Mesenchymal stem cell (in vitro differentiated cells and primary cell): ENCODE measurements around the gene PLIN1.
A peak's percentile ranks its signal among the peaks of the same experiment; 100 is the strongest.

Experiments
- DNase-seq: peaks from one replicate; pipeline ENCODE4 v3.0.0-alpha.2; 2013
- H2AFZ ChIP-seq: one replicate; pipeline ENCODE4 v1.6.1; 2013; ENCODE audit warnings: low read depth, mild to moderate bottlenecking, control low read depth, inconsistent platforms, low read length, moderate library complexity
- H2AK5ac ChIP-seq: 2 replicates; pipeline ENCODE4 v1.6.1; 2013; ENCODE audit warnings: low read length, moderate library complexity, mild to moderate bottlenecking, inconsistent platforms; ENCODE audit not compliant: severe bottlenecking
- H2BK120ac ChIP-seq: one replicate; pipeline ENCODE4 v1.6.1; 2013; ENCODE audit warnings: low read depth, mild to moderate bottlenecking, inconsistent platforms, low read length, moderate library complexity
- H2BK12ac ChIP-seq, 2 experiments: one replicate each; pipeline ENCODE4 v1.6.1; 2013; ENCODE audit warnings: inconsistent platforms in 2 of 2, low read length in 2 of 2, mild to moderate bottlenecking in 2 of 2, moderate library complexity in 2 of 2, control low read depth in 1 of 2
- H2BK15ac ChIP-seq: one replicate; pipeline ENCODE4 v1.6.1; 2013; ENCODE audit warnings: mild to moderate bottlenecking, low read depth, inconsistent platforms; ENCODE audit not compliant: poor library complexity, severe bottlenecking
- H2BK5ac ChIP-seq: 2 replicates; pipeline ENCODE4 v1.6.1; 2013; ENCODE audit warnings: low read depth, mild to moderate bottlenecking, low read length, control low read depth, inconsistent platforms; ENCODE audit not compliant: poor library complexity, severe bottlenecking
- H3K14ac ChIP-seq, 2 experiments: one replicate each; pipeline ENCODE4 v1.6.1; 2013; ENCODE audit warnings: inconsistent platforms in 2 of 2, low read length in 2 of 2, control low read depth in 1 of 2, mild to moderate bottlenecking in 1 of 2, moderate library complexity in 1 of 2
- H3K18ac ChIP-seq, 2 experiments: one replicate each; pipeline ENCODE4 v1.6.1; 2013; ENCODE audit warnings: inconsistent platforms in 2 of 2, low read length in 2 of 2, control low read depth in 1 of 2, low read depth in 1 of 2, mild to moderate bottlenecking in 1 of 2
- H3K23ac ChIP-seq, 2 experiments: one replicate each; pipeline ENCODE4 v1.6.1; 2013; ENCODE audit warnings: inconsistent platforms in 2 of 2, low read length in 2 of 2, mild to moderate bottlenecking in 2 of 2, moderate library complexity in 2 of 2, control low read depth in 1 of 2
- H3K27ac ChIP-seq: 2 replicates; pipeline ENCODE4 v1.5.1; 2013; ENCODE audit warnings: mild to moderate bottlenecking, moderate library complexity, low read length, control low read depth, inconsistent platforms; ENCODE audit not compliant: poor library complexity, severe bottlenecking
- H3K27me3 ChIP-seq, 2 experiments: 2 replicates each; pipeline versions ENCODE4 v1.6.1 to v1.7.0; 2013; ENCODE audit warnings: low read length in 2 of 2, mild to moderate bottlenecking in 2 of 2, moderate library complexity in 2 of 2, control low read depth in 1 of 2, inconsistent platforms in 1 of 2; ENCODE audit not compliant: control insufficient read depth in 1 of 2, insufficient read depth in 1 of 2
- H3K36me3 ChIP-seq, 2 experiments: 2 replicates each; pipeline versions ENCODE4 v1.6.1 to v1.7.0; 2013; ENCODE audit warnings: low read length in 2 of 2, control low read depth in 1 of 2, inconsistent platforms in 1 of 2, low read depth in 1 of 2, mild to moderate bottlenecking in 1 of 2; ENCODE audit not compliant: insufficient read depth in 2 of 2, control insufficient read depth in 1 of 2
- H3K4ac ChIP-seq, 2 experiments: one replicate each; pipeline ENCODE4 v1.6.1; 2013; ENCODE audit warnings: inconsistent platforms in 2 of 2, low read length in 2 of 2, mild to moderate bottlenecking in 2 of 2, moderate library complexity in 2 of 2, control low read depth in 1 of 2, low read depth in 1 of 2
- H3K4me1 ChIP-seq: 2 replicates; pipeline ENCODE4 v1.6.1; 2013; ENCODE audit warnings: low read depth, low read length, control low read depth; ENCODE audit not compliant: control insufficient read depth, insufficient read depth
- H3K4me2 ChIP-seq: 2 replicates; pipeline ENCODE4 v1.6.1; 2013; ENCODE audit warnings: low read length, mild to moderate bottlenecking, inconsistent platforms; ENCODE audit not compliant: poor library complexity, severe bottlenecking
- H3K4me3 ChIP-seq, 2 experiments: 2 replicates each; pipeline versions ENCODE4 v1.5.1 to v1.7.0; 2013; ENCODE audit warnings: low read length in 2 of 2, mild to moderate bottlenecking in 2 of 2, control low read depth in 1 of 2, low read depth in 1 of 2; ENCODE audit not compliant: insufficient read depth in 1 of 2
- H3K79me1 ChIP-seq: replicated peaks from 2 replicates; pipeline ENCODE4 v1.6.1; 2013; ENCODE audit warnings: mild to moderate bottlenecking, control low read depth, low read length, inconsistent platforms; ENCODE audit not compliant: poor library complexity, severe bottlenecking
- H3K9ac ChIP-seq: 2 replicates; pipeline ENCODE4 v1.7.0; 2013; ENCODE audit warnings: mild to moderate bottlenecking, low read length, moderate library complexity
- H3K9me3 ChIP-seq: 2 replicates; pipeline ENCODE4 v1.7.0; 2013; ENCODE audit warnings: mild to moderate bottlenecking, low read length; ENCODE audit not compliant: control insufficient read depth
- H4K8ac ChIP-seq: one replicate; pipeline ENCODE4 v1.6.1; 2013; ENCODE audit warnings: inconsistent platforms, mild to moderate bottlenecking, low read length, moderate library complexity
- H4K91ac ChIP-seq: one replicate; pipeline ENCODE4 v1.6.1; 2013; ENCODE audit warnings: mild to moderate bottlenecking, low read length, inconsistent platforms
- WGBS: methylation state at CpG from one replicate; pipeline ENCODE4 v1.1.7; 2013; ENCODE audit warnings: mixed read lengths; 5-methylcytosine and 5-hydroxymethylcytosine counted together

The PLIN1 gene

DNA sequence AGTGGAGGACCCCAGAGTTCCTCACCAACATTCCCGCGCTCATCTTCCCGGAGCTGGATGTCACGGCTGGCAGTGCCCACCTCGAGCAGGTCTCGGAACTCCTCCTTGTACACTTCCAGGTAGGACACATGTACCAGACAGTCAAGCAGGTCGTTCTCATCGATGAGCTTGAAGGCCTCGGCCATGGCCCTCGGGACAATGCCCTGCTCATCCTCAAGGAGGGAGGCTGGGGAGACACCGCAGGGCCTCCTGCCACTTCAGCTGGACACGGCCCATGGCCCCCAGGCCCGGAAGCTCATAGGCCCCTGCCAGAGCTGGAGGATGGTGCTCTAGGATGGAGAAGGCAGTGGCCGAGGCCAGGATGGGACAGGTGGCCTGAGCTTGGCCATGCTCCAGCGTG lies 29.5 kb downstream of the PLIN1 start:
- H3K27ac ChIP-seq: no peak overlapping the region
- no peak overlapping the region for H3K4me3 ChIP-seq
- peaks cover 31% of the 10 kb centered on the region for H3K79me1 ChIP-seq
- no peak overlapping the region for H4K8ac ChIP-seq
- WGBS: 98% methylated on average over 15 of the region's 15 CpGs
- no peak overlapping the region for H4K91ac ChIP-seq
- H2BK5ac ChIP-seq: no peak overlapping the region
- no peak overlapping the region for H2BK12ac ChIP-seq
- H2BK15ac ChIP-seq: no peak overlapping the region
- H3K9me3 ChIP-seq: no peaks in the 10 kb centered on the region
- H3K18ac ChIP-seq: no peak overlapping the region
- H3K4me2 ChIP-seq: no peak overlapping the region
- H2BK120ac ChIP-seq: no peak overlapping the region
- peaks cover 8% of the 10 kb centered on the region for H3K4me1 ChIP-seq
- no peaks in the 10 kb centered on the region for H3K27me3 ChIP-seq
- DNase-seq: no peak
- no peak overlapping the region for H3K9ac ChIP-seq
- H3K14ac ChIP-seq: no peak overlapping the region
- no peak overlapping the region for H2AK5ac ChIP-seq
- H3K36me3 ChIP-seq: peaks cover 38 to 58% of the 10 kb centered on the region in 2 experiments
- H2AFZ ChIP-seq: no peak overlapping the region
- no peak overlapping the region for H3K4ac ChIP-seq
- H3K23ac ChIP-seq: no peak overlapping the region

DNA sequence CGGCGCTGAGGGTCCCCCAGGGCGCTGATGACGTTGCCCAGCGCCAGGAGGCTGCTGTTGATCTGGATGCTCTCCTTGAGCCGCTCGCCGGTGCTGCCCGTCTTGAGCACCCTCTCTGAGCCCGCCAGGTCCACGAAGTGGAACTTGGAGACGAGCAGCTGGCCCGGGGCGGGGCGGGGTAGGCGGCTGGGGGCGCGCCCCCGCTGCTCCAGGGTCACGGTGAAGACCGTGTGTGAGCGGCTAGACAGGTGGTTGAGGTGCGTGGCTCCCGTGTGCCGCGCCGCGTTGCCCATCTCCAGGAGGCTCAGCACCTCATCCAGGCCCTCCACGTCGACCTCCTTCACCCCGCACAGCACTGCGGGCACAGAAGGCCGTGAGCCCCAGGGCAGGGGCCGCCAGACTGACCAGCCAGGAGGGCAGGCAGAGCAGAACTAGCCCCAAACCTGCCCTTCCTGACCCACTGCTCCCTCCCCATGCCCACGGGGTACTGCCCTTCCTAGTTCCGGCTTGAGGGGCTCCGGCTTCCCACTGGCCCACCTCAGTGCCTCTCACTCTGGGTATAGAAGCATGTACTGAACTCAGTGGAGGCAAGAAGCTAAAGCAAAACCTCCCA lies 30.0 kb downstream of the PLIN1 start:
- Histone ChIP-seq H3K36me3 (peaks cover 42 to 61% of the 10 kb centered on the region in 2 experiments), H4K91ac (no peak overlapping the region), H3K4me3 (no peak overlapping the region), H2AK5ac (no peak overlapping the region), H3K9ac (no peak overlapping the region), H2BK15ac (no peak overlapping the region), H3K23ac (no peak overlapping the region), H3K9me3 (no peaks in the 10 kb centered on the region), H4K8ac (no peak overlapping the region), H2BK5ac (no peak overlapping the region), H2BK120ac (no peak overlapping the region), H3K4ac (no peak overlapping the region), H2BK12ac (no peak overlapping the region), H3K4me2 (no peak overlapping the region), H3K18ac (no peak overlapping the region), H3K79me1 (peaks cover 30% of the 10 kb centered on the region), H3K14ac (no peak overlapping the region), H3K27ac (no peak overlapping the region), H3K4me1 (peaks cover 4% of the 10 kb centered on the region), H3K27me3 (no peaks in the 10 kb centered on the region), H2AFZ (no peak overlapping the region)
- DNase-seq: no peak
- 96% methylated on average over 37 of the region's 37 CpGs for WGBS

DNA sequence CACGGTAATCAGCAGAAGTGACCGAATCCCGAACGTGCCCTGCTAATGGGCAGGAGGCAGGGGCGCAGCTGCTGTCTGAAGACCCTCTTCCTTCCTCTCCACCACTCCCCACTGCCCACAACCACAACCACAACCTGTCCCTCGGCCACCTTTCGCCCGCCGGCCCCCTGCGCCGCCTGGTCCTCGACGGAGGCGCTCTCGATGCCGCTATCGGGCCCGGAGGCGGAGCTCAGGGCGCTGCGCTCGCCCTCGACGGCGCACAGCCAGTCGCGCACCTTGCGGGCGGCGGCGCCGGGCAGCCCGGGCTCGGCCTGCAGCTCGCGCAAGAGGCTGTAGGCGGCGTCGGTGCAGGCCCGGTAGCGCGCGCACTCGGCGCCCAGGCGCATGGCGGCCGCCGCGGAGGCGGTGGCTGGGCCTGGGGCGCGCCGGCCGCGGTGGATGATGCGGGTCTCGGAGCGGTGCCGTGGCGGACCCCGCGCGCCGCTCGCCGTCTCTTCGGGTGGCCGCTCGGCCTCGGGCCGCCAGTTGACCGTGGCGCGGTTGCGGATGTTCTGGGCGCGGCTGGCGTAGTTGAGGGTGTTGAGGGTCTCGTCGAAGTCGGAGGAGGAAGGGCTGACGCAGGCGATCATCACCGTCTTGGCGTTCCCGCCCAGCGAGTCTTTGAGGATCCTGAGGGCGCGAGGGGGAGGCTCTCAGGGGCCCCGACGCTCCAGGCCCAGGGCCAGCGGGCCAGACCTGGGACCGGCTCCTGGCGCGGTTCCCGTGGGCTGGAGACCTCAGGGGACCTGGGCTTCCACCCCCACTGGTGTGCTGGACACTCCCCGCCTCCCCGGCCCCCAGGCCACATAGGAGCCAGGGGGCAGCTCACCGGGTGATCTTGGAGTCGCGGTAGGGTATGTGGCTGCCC lies 30.8 kb downstream of the PLIN1 start:
- peaks cover 49 to 62% of the 10 kb centered on the region in 2 experiments for H3K36me3 ChIP-seq
- no peak overlapping the region for H3K27ac ChIP-seq
- H3K23ac ChIP-seq: no peak overlapping the region
- peaks cover 27% of the 10 kb centered on the region for H3K79me1 ChIP-seq
- no peak overlapping the region for H3K14ac ChIP-seq
- no peak overlapping the region for H2BK120ac ChIP-seq
- no peak overlapping the region for H4K8ac ChIP-seq
- no peak overlapping the region for H3K18ac ChIP-seq
- no peak overlapping the region for H2BK5ac ChIP-seq
- no peak for DNase-seq
- H3K4ac ChIP-seq: no peak overlapping the region
- no peak overlapping the region for H2BK12ac ChIP-seq
- no peaks in the 10 kb centered on the region for H3K9me3 ChIP-seq
- H3K4me1 ChIP-seq: peaks cover 4% of the 10 kb centered on the region
- 97% methylated on average over 97 of the region's 102 CpGs for WGBS
- no peak overlapping the region for H2AFZ ChIP-seq
- no peak overlapping the region for H3K9ac ChIP-seq
- H2BK15ac ChIP-seq: no peak overlapping the region
- no peak overlapping the region for H4K91ac ChIP-seq
- H3K27me3 ChIP-seq: no peaks in the 10 kb centered on the region
- H2AK5ac ChIP-seq: no peak overlapping the region
- H3K4me2 ChIP-seq: no peak overlapping the region
- no peak overlapping the region for H3K4me3 ChIP-seq

DNA sequence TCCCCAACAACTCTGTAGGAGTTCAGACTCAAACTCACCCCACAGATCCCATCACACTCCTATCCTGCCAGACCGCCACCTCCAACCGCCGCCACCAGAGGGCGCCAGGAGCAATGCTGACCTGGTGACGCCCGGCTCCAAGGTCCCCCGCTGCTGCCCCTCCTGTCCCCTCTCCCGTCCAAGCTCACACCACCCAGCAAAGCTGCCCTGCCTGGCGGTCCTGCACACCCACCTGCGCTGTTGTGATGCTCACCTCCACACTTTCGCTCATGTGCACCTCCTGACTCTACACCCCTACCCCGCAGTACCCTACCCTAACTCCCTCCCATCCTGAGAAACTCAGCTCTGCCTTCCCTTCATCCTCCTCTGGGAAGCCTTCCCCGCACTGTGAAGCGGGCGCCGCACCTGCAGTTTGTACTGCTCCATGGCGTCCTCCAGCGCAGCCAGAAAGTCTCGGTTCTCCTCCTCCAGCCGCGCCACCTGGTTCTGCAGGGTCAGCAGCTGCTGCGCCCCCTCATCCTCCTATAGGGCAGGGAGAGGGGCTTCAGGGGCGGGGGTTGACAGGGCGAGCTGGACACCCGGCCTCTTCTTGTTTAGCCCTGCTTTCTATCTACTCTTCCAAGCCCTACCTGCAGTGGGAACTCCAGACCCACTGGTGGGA lies 31.8 kb downstream of the PLIN1 start:
- no peaks in the 10 kb centered on the region for H3K9me3 ChIP-seq
- no peak overlapping the region for H2BK5ac ChIP-seq
- no peak overlapping the region for H3K4me3 ChIP-seq
- H3K27me3 ChIP-seq: no peaks in the 10 kb centered on the region
- DNase-seq: peak; percentile 59
- no peak overlapping the region for H2BK15ac ChIP-seq
- 54% methylated on average over 25 of the region's 25 CpGs for WGBS
- no peak overlapping the region for H3K23ac ChIP-seq
- H3K9ac ChIP-seq: peak overlapping the region; percentile 18
- peaks cover 17% of the 10 kb centered on the region for H3K79me1 ChIP-seq
- no peak overlapping the region for H3K27ac ChIP-seq
- no peak overlapping the region for H4K91ac ChIP-seq
- no peak overlapping the region for H2BK12ac ChIP-seq
- H2AK5ac ChIP-seq: no peak overlapping the region
- peak overlapping the region in 1 of 2 experiments; percentile 72 for H3K4ac ChIP-seq
- H4K8ac ChIP-seq: peak overlapping the region; percentile 69
- no peak overlapping the region for H2BK120ac ChIP-seq
- H2AFZ ChIP-seq: peak overlapping the region; percentile 10
- H3K18ac ChIP-seq: no peak overlapping the region
- H3K14ac ChIP-seq: no peak overlapping the region
- H3K4me1 ChIP-seq: peaks cover 4% of the 10 kb centered on the region
- H3K36me3 ChIP-seq: peaks cover 55 to 58% of the 10 kb centered on the region in 2 experiments
- no peak overlapping the region for H3K4me2 ChIP-seq
